Midbrain (tissue), 1 donor: ENCODE data around the gene CBX5.
"Not testable (repeated sequence)": the region's sequence is repeated elsewhere in the genome, so short reads cannot be mapped to it uniquely, and the experiment has no call there.

Experiments
- DNase-seq: peaks from one replicate; lab custom pipeline; 2025; lab: John Stamatoyannopoulos, UW

CBX5 gene

DNA sequence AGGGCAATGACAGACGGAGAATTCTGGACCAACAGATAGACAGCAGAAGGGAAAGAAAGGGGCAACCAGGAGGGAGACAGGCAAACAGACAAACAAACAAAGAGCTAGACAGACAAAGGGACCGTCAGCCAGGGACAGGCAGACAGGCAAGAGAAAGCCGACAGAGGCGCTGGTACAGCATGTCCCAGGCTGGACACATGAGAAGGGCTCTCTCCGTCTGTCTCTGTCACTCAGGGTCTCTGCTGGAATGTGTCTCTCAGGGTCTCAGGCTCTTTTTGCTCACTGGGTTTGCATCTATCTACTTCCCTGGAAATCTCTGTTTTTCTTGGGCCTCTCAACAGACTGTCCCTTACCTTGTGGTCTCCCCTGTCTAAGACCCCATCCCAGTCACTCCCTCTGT is 82.9 kb downstream of the CBX5 start:
- no peak for DNase-seq

GRCh38 chr12:54196396-54196795 is 83.5 kb downstream of the CBX5 start:
- DNase-seq: no peak

DNA sequence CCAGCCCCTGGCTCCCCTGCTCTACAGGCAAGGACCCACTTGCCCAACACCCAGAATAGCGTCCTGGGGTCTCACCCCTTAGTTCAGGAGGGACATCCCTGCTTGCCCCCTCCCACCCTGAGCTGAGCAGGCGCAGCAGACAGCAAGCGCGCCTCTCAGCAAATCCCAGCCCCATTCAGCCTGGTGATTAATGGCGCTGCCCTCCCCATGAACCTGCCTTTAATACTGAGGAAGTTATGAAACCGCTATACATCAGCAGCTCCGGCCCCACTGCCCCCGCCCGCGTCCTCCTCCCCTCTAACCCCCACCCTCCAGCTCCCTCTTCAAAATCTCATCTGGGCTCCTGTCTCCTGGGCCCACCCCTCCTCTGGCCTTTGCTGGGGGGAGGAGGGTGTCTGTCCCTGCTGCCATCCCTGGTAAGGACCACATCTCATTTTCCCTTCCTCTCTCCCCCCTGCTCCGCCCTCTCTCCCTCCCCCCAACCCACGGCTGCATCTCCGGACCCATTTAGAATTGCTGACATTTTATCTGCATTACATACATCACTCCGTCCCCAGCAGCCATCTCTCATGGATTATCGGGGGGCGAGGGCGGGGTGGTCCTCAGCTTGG is 84.1 kb downstream of the CBX5 start:
- no peak for DNase-seq

GRCh38 chr12:54195080-54195736 is 84.7 kb downstream of the CBX5 start:
- DNase-seq: no peak

DNA sequence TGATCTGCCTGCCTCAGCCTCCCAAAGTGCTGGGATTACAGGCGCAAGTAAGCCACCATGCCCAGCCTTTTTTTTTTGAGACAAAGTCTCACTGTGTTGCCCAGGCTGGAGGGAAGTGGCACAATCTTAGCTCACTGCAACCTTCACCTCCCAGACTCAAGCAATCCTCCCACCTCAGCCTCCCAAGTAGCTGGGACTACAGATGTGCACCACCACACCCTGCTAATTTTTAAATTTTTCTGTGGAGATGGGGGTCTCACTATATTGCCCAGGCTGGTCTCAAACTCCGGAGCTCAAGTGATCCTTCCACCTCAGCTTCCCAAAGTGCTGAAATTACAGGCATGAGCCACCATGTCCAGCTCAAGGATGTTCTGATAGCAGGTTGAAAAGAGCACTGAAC is 85.3 kb downstream of the CBX5 start:
- DNase-seq: not testable (repeated sequence)

GRCh38 chr12:54193434-54193833 is 86.5 kb downstream of the CBX5 start:
- DNase-seq: no peak

DNA sequence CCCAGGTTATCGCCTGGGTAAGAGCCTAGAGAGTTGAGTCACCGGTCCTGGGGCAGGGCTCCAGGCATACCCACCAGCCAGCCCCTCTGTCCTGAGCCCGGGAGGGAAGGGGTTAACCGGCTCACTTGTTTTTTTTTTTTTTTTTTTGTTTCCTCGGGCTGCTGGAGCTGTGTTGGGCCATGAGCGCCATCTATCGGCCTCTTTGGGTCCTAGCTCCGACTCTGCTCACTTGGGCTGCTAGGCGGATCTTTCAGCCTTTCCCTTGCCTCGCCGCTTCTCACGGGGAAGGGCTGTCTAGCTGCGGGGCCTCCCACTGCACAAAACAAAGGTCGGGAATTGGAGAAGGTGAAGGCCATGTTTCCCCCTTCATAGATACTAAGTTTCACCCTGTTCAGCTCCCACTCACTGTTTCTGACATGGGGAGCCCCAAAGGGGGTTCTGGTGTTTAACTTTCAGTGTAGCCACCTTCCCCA is 88.3 kb downstream of the CBX5 start:
- peak; percentile 77 for DNase-seq

- DNase-seq: no peak
Measured at GRCh38 chr12:54191126-54191525, 88.8 kb downstream of the CBX5 start.

DNA sequence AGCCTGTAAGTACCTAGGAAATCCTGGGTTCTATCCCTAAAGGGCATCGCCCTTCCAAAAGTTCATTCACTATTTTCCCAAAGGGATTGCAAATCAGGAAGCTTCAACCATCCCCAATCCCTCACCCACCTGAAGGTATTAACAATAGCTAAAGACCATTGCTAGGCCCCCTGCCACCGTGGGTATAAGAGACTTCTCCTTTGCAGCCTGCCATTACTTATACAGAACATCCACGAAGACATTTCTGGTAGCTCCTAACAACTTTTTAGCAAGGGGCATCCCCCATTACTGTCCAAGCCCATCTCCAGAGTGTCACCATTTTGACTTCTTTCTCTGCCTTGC is 90.8 kb downstream of the CBX5 start:
- DNase-seq: no peak

DNA sequence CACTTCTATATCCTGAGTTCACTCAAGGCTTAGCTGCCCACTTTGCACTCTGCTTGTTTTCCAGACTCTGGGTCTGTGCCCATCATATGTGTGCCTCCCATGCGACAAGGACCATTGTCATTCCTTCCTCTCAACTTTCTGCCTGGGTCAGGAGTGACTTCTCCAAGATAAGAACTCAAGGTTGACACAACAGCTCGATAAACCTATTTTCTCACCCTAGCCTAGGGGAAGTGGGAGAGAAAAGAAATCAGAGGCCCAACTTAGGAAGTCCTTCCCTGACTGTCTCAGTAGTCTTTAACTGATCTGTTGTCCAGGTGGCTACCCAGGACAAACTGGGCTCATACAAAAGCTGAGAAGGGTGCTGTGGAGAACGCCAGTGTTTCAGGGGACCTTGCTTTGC is 92.8 kb downstream of the CBX5 start:
- no peak for DNase-seq

DNA sequence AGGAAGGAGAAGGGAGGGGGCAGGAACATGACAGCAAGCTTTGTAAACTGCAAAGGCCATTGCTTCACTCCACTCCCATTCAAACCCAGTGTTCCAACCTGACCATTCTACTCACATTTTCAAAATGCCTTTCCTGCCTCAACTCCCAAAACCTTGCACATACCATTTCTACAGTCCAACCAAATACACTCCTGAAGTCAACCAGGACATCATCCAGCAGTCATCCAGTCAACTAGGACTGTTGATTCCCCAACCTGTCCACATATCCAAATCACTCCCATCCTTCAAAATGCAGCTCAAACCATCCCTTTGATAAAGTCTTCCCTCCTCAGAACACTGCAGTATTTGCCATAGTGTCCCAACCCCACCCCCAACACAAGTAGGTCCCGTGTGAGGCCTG is 94.0 kb downstream of the CBX5 start:
- DNase-seq: no peak

- DNase-seq: not testable (repeated sequence)
Measured at GRCh38 chr12:54185297-54185696, 94.6 kb downstream of the CBX5 start.

- no peak for DNase-seq
Measured at GRCh38 chr12:54184024-54184805, 95.7 kb downstream of the CBX5 start.

DNA sequence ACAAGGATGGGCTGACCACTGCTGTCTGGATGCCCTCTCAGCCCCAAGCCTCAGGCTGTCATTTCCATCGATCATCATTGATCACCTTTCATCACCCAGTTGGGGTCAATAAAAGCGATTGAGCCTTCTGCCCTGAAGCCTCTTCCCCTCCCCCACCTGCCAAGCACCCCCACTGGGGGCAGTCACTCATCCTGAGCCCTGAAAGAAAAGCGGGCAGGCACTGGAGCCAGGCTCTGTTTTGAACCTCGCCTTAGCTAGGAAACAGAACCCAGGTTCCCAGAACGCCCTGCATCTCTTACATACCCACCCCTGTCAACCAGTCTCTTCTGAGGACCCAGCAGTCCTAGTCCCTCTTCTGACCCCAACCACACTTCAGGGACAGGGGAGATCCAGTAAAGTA is 96.9 kb downstream of the CBX5 start:
- no peak for DNase-seq

GRCh38 chr12:54182086-54182485 is 97.8 kb downstream of the CBX5 start:
- no peak for DNase-seq
